Measurements from ENCODE around the gene TTLL11.

Gene TTLL11

DNA sequence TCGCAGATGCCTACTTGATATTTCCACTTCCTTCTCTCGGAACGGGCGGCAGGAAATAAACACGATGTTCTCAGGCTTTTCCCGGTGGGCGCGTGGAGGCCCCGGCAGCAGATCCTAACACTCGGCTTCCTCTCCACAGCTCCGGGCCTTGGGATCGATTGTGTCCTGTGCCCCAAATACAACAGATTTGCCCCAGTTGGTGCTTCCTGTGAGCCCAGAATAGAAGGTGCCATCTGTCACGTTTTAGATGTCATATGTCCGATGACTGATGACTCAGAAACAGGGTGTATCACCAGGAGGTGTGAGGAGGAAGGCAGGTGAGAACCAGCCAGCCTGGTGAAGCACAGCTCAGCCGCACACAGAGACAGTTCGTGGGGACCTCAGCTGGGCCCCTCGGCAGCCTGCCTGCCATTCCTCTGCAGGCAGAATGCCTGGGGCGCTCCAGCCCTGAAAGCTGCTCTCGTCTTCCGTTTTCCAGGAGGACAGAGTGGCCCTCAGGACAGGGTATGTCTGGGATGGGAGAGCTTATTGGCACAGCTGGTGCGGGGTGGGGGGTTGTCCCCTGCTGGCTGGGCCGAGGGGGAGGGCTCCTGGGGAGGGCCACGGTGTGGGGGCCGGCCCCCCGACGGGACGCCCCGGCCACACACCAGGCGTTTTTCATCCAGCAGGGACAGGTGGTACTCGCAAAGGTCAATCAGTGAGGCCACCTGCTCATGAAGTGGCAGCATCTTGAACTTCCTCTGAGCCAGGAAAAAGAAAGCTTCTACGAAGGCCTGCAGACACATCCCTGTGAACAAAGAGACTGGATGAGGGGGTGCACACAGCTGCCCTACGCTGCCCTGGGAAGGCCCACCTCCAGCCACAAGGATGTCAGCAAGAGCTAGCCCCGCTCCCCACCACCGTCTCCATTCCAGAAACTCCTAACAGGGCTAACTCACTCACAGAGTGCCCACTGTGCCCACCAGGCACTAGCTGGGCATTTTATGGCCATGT, 270.7 kb downstream of the TTLL11 start:
- no peak for DNase-seq

- no peak for DNase-seq
These were observed 271.8 kb downstream of the TTLL11 start for GRCh38 chr9:121821326-121821725.

- no peak for DNase-seq
These were observed 272.7 kb downstream of the TTLL11 start for GRCh38 chr9:121820286-121821005.

GRCh38 chr9:121819428-121820231, 273.5 kb downstream of the TTLL11 start:
- no peak for DNase-seq

GRCh38 chr9:121818841-121819427, 274.2 kb downstream of the TTLL11 start:
- DNase-seq, result no peak

GRCh38 chr9:121818016-121818661, 275.0 kb downstream of the TTLL11 start:
- no peak for DNase-seq

DNA sequence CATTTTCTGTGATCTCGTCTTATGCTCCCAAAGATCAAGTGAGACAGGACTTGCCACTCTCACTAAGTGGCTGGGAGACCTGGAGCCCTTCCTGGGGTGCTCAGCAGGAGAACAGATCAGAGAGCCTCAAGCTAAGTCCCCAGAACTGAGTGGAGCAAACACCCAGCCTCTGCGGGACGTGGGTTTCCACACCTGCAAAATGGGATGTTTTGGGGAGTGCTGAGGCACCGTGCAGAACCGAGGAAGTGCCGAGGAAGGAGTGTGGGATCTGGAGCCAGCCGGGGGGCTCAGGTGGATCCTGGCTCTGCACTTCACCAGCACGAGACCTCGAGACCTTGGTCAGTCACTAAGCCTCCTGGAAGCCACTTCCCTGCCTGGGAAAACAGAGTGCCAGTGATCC, 275.6 kb downstream of the TTLL11 start:
- DNase-seq, result no peak

DNA sequence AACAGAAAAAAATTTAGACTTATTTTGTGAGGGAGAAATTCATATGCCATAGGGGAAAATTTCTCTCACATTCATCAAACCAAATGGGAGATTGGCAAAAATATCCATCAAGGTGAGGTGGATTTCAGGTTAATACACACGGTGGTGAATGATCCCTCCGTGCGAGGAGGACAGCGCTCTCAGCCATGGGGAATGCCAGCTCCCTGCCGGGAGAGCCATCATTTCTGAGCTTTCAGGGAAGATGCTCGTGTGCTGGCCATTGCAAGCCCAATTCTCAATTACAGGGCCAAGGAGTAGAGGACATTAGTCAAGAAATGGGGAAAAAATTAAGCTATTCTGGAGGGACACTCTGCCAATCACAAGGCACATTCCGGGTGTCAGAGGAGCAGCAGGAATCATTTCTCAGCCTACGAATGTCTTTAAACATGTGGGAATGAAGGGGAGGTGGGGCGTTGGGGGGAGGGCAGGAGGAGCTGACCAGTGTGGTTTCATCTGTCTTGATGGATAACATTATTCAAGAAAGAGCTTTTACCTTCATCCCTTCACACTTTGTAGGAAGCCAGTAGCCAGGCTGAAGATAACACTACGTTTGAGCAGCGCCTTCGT, 276.2 kb downstream of the TTLL11 start:
- DNase-seq, result no peak

GRCh38 chr9:121816449-121816817, 276.7 kb downstream of the TTLL11 start:
- no peak for DNase-seq

- no peak for DNase-seq
These were observed 277.3 kb downstream of the TTLL11 start for GRCh38 chr9:121815546-121816448.

- DNase-seq, result no peak
These were observed 278.0 kb downstream of the TTLL11 start for GRCh38 chr9:121815084-121815483.

GRCh38 chr9:121814594-121814993, 278.5 kb downstream of the TTLL11 start:
- no peak for DNase-seq

DNA sequence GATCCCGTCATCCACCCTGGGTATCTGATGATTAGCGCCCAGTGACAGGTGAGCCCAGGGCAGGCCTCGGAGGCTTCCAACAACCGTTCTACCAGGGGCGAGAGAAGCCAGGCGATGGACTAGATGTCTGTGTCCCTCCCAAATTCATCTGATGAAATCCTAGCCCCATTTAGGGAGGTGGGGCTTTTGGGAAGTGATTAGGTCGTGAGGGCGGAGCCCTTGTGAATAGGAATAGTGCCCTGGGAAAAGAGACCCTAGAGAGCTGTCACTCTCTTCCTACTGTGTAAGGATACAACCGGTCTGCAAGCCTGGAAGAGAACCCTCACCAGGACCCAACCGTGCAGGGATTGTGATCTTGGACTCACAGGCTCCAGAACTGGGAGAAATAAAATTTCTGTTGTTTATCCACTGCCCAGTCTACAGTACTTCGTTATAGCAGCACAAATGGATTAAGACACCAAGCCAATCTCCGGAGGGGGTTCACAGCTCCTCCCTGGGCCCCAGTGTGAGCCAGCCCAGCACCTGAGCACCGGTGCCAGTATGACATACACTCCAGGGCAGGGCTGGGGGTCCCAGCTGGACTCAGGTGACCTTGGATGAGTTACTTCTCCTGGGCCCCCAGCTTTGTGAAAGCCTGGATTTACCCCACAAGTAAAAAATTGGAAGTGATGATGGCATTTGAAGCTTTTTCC, 279.4 kb downstream of the TTLL11 start:
- no peak for DNase-seq

GRCh38 chr9:121812159-121812735, 280.9 kb downstream of the TTLL11 start:
- DNase-seq, result no peak

DNA sequence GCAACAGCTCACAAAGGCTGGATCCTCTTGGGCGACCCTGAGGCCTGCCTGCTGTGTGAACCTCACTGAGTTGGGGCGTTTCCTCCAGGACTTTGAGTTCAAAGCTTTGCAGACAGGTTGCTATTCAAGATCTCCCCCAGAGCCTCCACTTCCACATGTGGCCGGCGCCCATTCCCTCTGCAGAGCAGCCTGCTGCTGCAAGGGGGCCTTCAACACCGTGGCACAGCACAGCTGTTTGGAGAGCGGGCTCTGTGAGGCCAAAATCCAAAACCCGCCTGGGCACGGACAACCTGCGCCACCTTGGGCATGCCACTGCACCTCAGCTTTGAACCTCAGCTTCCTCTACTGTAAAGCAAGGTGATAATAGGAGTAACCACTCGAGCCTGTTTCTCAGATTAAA, 281.4 kb downstream of the TTLL11 start:
- DNase-seq, result no peak

DNA sequence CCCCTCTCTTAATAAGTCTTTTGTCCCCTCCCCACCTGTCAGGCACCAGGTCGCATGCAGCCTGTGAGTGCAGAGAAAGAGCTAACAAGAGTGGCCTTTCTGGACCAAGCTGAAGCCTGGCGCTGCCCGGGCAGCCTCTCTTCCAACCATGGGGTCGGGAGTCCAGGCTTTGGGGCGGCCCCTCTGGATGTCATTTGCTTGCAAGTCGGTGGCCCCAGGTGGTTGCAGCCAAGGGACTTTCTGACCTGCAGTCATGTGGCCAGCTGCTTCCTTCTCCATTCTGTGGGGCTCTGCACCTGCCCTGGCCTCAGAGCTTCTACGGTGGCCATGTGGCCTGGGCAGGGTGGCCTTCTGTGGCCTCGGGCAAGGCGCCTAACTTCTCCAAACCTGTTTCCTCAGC, 282.0 kb downstream of the TTLL11 start:
- no peak for DNase-seq

- DNase-seq, result no peak
These were observed 282.6 kb downstream of the TTLL11 start for GRCh38 chr9:121810489-121810888.

- DNase-seq, result no peak
These were observed 283.6 kb downstream of the TTLL11 start for GRCh38 chr9:121809356-121810050.

DNA sequence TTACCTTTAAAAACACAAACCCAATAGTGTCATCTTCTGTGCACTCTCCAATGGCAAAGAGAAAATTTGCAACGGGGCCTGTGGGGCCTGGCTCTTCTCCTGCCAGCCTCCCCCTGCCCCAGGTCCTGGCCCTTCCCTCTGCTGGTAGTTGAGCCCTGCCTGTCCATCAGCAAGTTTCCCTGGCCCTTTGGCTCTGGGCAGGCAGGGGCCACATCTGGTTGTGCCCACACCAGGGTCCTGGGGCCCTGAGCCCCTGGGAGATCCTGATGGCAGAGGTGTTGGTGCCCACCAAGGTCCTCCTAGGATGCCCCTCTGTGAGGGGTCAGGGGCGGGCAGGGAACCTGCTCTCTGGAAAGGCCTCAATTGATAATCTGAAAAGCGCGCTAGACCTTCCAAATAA, 284.3 kb downstream of the TTLL11 start:
- no peak for DNase-seq

Data from activated CD4-positive, CD25-positive, alpha-beta regulatory T cell (primary cell).